ENCODE data around the gene POFUT1. TPM values are rescaled to one million over a fixed set of nuclear protein-coding genes. Genes with fewer than 3 reads are reported as not detected.

Gene POFUT1
- polyA plus RNA-seq, 1 of the 3 experiments (the other 2 are of a cell fraction), result 35.6 TPM

- Histone ChIP-seq H3K4me3 (ENCODE audit: low read depth in 2 of 2, low read length in 1 of 2) (no peak overlapping the region), H3K27ac (ENCODE audit: low read depth in 2 of 2, low read length in 1 of 2) (no peak overlapping the region), H3K9me3 (no peaks in the 10 kb centered on the region), H4K20me1 (ENCODE audit: insufficient read depth) (no peaks in the 10 kb centered on the region), H3K36me3 (replicated peaks in 1 of 2; ENCODE audit: control insufficient read depth in 1 of 2, insufficient read depth in 2 of 2, low read length in 1 of 2) (peaks cover 22 to 40% of the 10 kb centered on the region in 2 experiments), H2AFZ (ENCODE audit: low read depth) (no peak overlapping the region), H3K27me3 (ENCODE audit: insufficient read depth) (no peaks in the 10 kb centered on the region), H3F3A (replicated peaks; ENCODE audit: insufficient read depth) (peaks cover 3% of the 10 kb centered on the region), H3K9me2 (no peaks in the 10 kb centered on the region), H3K9ac (no peak overlapping the region), H3K4me2 (no peak overlapping the region), H3K4me1 (ENCODE audit: control insufficient read depth in 1 of 2, insufficient read depth in 2 of 2, low read depth in 1 of 2, low read length in 1 of 2) (no peaks in the 10 kb centered on the region), H3K79me2 (ENCODE audit: insufficient read depth) (peaks cover 17% of the 10 kb centered on the region)
- ChIA-PET CTCF (interaction anchor here (0.6 kb wide), 1 partner anchor 240 kb away, joined by 3 read pairs; no protein-coding TSS in a partner anchor), POLR2A (no interaction called here)
- TF ChIP-seq MEF2A (IDR thresholded peaks at IDR 0.05; ENCODE audit: borderline replicate concordance, low read depth), result no peak
- no peak for TF ChIP-seq FOXJ3 (CRISPR knock-in tag; IDR thresholded peaks at IDR 0.05)
- TF ChIP-seq TCF12 (IDR thresholded peaks at IDR 0.05), result no peak
- TF ChIP-seq MXI1 (IDR thresholded peaks at IDR 0.05; ENCODE audit: low read depth, low read length), result no peak
- no peak for TF ChIP-seq ELF1 (IDR thresholded peaks at IDR 0.05)
- no peak for TF ChIP-seq IRF3 (IDR thresholded peaks at IDR 0.05; ENCODE audit: low read depth, low read length)
- TF ChIP-seq EP300 (IDR thresholded peaks at IDR 0.05; ENCODE audit: borderline replicate concordance in 1 of 2, low read depth in 1 of 2, low read length in 1 of 2), result no peak
- TF ChIP-seq YY1 (IDR thresholded peaks at IDR 0.05; ENCODE audit: low read depth), result no peak
- no peak for TF ChIP-seq CHD2 (IDR thresholded peaks at IDR 0.05; ENCODE audit: low read length, partially characterized antibody)
- no peak for TF ChIP-seq USF1 (IDR thresholded peaks at IDR 0.05; ENCODE audit: borderline replicate concordance, low read depth)
- DNase-seq, result no peak
- 96% methylated on average over 13 of the region's 13 CpGs for WGBS (ENCODE audit: low lambda C conversion rate)
Measured at GRCh38 chr20:32216179-32217142, 8.8 kb downstream of the POFUT1 start.

- no peaks in the 10 kb centered on the region for H4K20me1 ChIP-seq (ENCODE audit: insufficient read depth)
- ChIA-PET CTCF (interaction anchor here (1.0 kb wide), 1 partner anchor 8 kb away, joined by 3 read pairs; no protein-coding TSS in a partner anchor), POLR2A (no interaction called here)
- H2AFZ ChIP-seq (ENCODE audit: low read depth), result no peak overlapping the region
- no peak overlapping the region for H3K4me2 ChIP-seq
- DNase-seq, result no peak
- no peaks in the 10 kb centered on the region for H3K4me1 ChIP-seq (ENCODE audit: control insufficient read depth in 1 of 2, insufficient read depth in 2 of 2, low read depth in 1 of 2, low read length in 1 of 2)
- TF ChIP-seq MEF2A (IDR thresholded peaks at IDR 0.05; ENCODE audit: borderline replicate concordance, low read depth) (no peak), REST (IDR thresholded peaks at IDR 0.05; ENCODE audit: low read depth, low read length) (no peak), FOXM1 (IDR thresholded peaks at IDR 0.05; ENCODE audit: low read depth) (no peak), RCOR1 (IDR thresholded peaks at IDR 0.05; ENCODE audit: low read length) (no peak), RAD21 (IDR thresholded peaks at IDR 0.05; ENCODE audit: low read length) (no peak), NRF1 (IDR thresholded peaks at IDR 0.05; ENCODE audit: low read depth, low read length) (no peak)
- no peak overlapping the region for H3K27ac ChIP-seq (ENCODE audit: low read depth in 2 of 2, low read length in 1 of 2)
- H3K4me3 ChIP-seq (ENCODE audit: low read depth in 2 of 2, low read length in 1 of 2), result no peak overlapping the region
- no peaks in the 10 kb centered on the region for H3K9me2 ChIP-seq
- no peaks in the 10 kb centered on the region for H3K9me3 ChIP-seq
- 95% methylated on average over 5 of the region's 5 CpGs for whole genome bisulfite sequencing (ENCODE audit: low lambda C conversion rate)
- H3K36me3 ChIP-seq (replicated peaks in 1 of 2; ENCODE audit: control insufficient read depth in 1 of 2, insufficient read depth in 2 of 2, low read length in 1 of 2), result peaks cover 23 to 42% of the 10 kb centered on the region in 2 experiments
- no peaks in the 10 kb centered on the region for H3F3A ChIP-seq (replicated peaks; ENCODE audit: insufficient read depth)
- H3K9ac ChIP-seq, result no peak overlapping the region
- no peaks in the 10 kb centered on the region for H3K27me3 ChIP-seq (ENCODE audit: insufficient read depth)
- H3K79me2 ChIP-seq (ENCODE audit: insufficient read depth), result peaks cover 2% of the 10 kb centered on the region; the same call in 1 of the 2 replicates
Measured at GRCh38 chr20:32218156-32218900, 10.6 kb downstream of the POFUT1 start.

All from SK-N-SH (cell line).